CD8-positive, alpha-beta memory T cell (primary cell): ENCODE data around the gene ARHGAP8. TPM values are rescaled to one million over a fixed set of nuclear protein-coding genes. Genes with fewer than 3 reads are reported as not detected.
"Not testable (repeated sequence)": the region's sequence is repeated elsewhere in the genome, so short reads cannot be mapped to it uniquely, and the experiment has no call there.

Experiments
- CTCF ChIA-PET: fragments of 350-600 bp; sonication (Branson Sonifier 250); formaldehyde crosslinking; loops from one replicate; lab custom pipeline; 2021; ENCODE audit warnings: antibody characterized with exemption; lab: Charles Lee
- POLR2A ChIA-PET: fragments of 350-600 bp; sonication (Branson Sonifier 250); formaldehyde crosslinking; loops from one replicate; lab custom pipeline; 2021; ENCODE audit warnings: antibody characterized with exemption; lab: Charles Lee
- DNase-seq, 5 donors: peaks; one replicate each; pipeline versions ENCODE4 v3.0.0 to v3.0.0-alpha.2; 2020 to 2022; ENCODE audit warnings: mixed read lengths in 1 of 5
- H3K27ac ChIP-seq: one replicate; pipeline ENCODE4 v1.7.0; 2013; ENCODE audit warnings: low read depth, mild to moderate bottlenecking, low read length, moderate library complexity
- H3K27me3 ChIP-seq: 2 replicates; pipeline ENCODE4 v1.7.0; 2013; ENCODE audit warnings: low read length, mild to moderate bottlenecking; ENCODE audit not compliant: insufficient read depth, poor library complexity, severe bottlenecking
- H3K36me3 ChIP-seq: 2 replicates; pipeline ENCODE4 v1.7.0; 2013; ENCODE audit warnings: mild to moderate bottlenecking, low read length, moderate library complexity; ENCODE audit not compliant: insufficient read depth
- H3K4me1 ChIP-seq: 2 replicates; pipeline ENCODE4 v1.7.0; 2013; ENCODE audit warnings: mild to moderate bottlenecking, low read length, moderate library complexity; ENCODE audit not compliant: insufficient read depth
- H3K4me3 ChIP-seq: 2 replicates; pipeline ENCODE4 v1.7.0; 2013; ENCODE audit warnings: mild to moderate bottlenecking, low read length
- H3K9me3 ChIP-seq: 2 replicates; pipeline ENCODE4 v1.7.0; 2013; ENCODE audit warnings: mild to moderate bottlenecking, low read length
- H3K27ac Mint-ChIP-seq, 8 donors: one replicate each; pipeline ENCODE4 v1.8.0; 2020 to 2021; ENCODE audit warnings: mixed read lengths in 8 of 8, mild to moderate bottlenecking in 6 of 8, inconsistent platforms in 3 of 8, moderate library complexity in 3 of 8
- H3K27me3 Mint-ChIP-seq, 2 donors: one replicate each; pipeline ENCODE4 v1.8.0; 2020 to 2021; ENCODE audit warnings: mixed read lengths in 2 of 2, mild to moderate bottlenecking in 1 of 2, moderate library complexity in 1 of 2
- H3K36me3 Mint-ChIP-seq, 3 donors: one replicate each; pipeline ENCODE4 v1.8.0; 2020 to 2021; ENCODE audit warnings: mixed read lengths in 3 of 3, inconsistent platforms in 1 of 3, mild to moderate bottlenecking in 1 of 3
- H3K4me1 Mint-ChIP-seq, 3 donors: one replicate each; pipeline ENCODE4 v1.8.0; 2020 to 2021; ENCODE audit warnings: mixed read lengths in 3 of 3, inconsistent platforms in 1 of 3, mild to moderate bottlenecking in 1 of 3
- H3K4me3 Mint-ChIP-seq, 7 donors: one replicate each; pipeline ENCODE4 v1.8.0; 2020 to 2021; ENCODE audit warnings: mixed read lengths in 7 of 7, mild to moderate bottlenecking in 6 of 7, moderate library complexity in 4 of 7, inconsistent platforms in 2 of 7
- H3K9me3 Mint-ChIP-seq, 5 donors: one replicate each; pipeline ENCODE4 v1.8.0; 2020 to 2022; ENCODE audit warnings: mixed read lengths in 5 of 5, mild to moderate bottlenecking in 3 of 5, moderate library complexity in 2 of 5, inconsistent platforms in 1 of 5
- polyA plus RNA-seq: library from polyadenylated mRNA; unstranded; fragments of 300-500 nt; fragmentation: Illumina TruSeq; gene quantifications from one replicate; pipeline ENCODE4 v1.2.3, GENCODE V29; 2021
- total RNA-seq, 2 experiments: library from RNA; stranded (reverse); gene quantifications; one replicate each; pipeline ENCODE4 v1.2.3, GENCODE V29; 2021

ARHGAP8 gene
- total and polyA plus RNA-seq, 3 experiments from 2014 or later, result 0.42 to 0.49 TPM; not detected in 1

DNA sequence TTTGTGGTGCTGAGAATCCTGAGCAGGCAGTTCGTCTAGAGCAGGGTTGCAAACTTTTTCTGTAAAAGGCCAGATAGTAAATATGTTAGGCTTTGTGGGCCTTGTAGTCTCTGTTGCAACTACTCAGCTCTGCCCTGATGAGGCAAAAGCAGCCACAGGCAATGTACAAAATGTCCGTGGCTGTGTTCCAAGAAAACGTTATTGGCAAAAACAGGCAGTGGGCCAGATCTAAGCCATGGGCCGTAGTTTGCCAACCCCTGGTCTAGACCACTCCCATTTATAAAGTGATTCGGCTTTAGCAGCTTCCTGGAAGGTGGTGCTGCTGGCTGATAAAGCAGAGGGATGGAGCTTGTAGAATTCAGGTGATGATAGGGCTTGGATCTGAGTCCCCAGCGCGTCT is 106.4 kb downstream of the ARHGAP8 start:
- H3K36me3 ChIP-seq, CTCF ChIA-PET, H3K4me1 ChIP-seq, POLR2A ChIA-PET, DNase-seq, H3K36me3 Mint-ChIP-seq, H3K4me3 ChIP-seq, H3K27ac ChIP-seq, H3K9me3 ChIP-seq, H3K27me3 ChIP-seq, H3K27me3 Mint-ChIP-seq, H3K4me1 Mint-ChIP-seq, H3K9me3 Mint-ChIP-seq, H3K4me3 Mint-ChIP-seq: not testable (repeated sequence)
- peak overlapping the region in 1 of 8 donors; percentile 70 for H3K27ac Mint-ChIP-seq

DNA sequence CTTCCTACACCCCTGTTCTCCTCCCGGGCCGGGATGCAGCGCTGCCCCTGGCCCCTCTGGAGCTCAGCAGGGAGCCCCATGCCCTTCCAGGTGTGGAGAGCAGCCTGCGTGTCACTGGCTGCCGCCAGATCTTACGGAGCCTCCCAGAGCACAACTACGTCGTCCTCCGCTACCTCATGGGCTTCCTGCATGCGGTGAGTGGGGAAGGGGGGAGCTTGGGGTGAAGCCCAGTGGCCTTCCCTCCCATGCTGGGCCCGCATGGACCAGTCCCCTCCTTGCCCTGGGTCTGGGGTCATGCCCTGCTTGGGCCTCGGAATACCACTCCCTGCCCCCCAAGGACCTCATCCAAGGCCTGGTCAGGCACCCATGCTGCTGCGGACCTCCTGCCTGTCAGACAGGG is 107.3 kb downstream of the ARHGAP8 start:
- no peaks in the 10 kb centered on the region for H3K4me1 ChIP-seq
- Mint-ChIP-seq H3K9me3 (peaks cover 0 to 2% (median 0%) of the 10 kb centered on the region in 5 donors), H3K4me1 (no peaks in the 10 kb centered on the region), H3K27ac (no peak overlapping the region), H3K36me3 (no peaks in the 10 kb centered on the region), H3K27me3 (peaks cover 3 to 6% of the 10 kb centered on the region in 2 donors), H3K4me3 (no peak overlapping the region)
- no peak for DNase-seq
- POLR2A ChIA-PET, result no interaction called here
- no peaks in the 10 kb centered on the region for H3K36me3 ChIP-seq
- H3K4me3 ChIP-seq, result no peak overlapping the region
- no peaks in the 10 kb centered on the region for H3K9me3 ChIP-seq
- H3K27ac ChIP-seq, result no peak overlapping the region
- no peaks in the 10 kb centered on the region for H3K27me3 ChIP-seq
- CTCF ChIA-PET, result no interaction called here

DNA sequence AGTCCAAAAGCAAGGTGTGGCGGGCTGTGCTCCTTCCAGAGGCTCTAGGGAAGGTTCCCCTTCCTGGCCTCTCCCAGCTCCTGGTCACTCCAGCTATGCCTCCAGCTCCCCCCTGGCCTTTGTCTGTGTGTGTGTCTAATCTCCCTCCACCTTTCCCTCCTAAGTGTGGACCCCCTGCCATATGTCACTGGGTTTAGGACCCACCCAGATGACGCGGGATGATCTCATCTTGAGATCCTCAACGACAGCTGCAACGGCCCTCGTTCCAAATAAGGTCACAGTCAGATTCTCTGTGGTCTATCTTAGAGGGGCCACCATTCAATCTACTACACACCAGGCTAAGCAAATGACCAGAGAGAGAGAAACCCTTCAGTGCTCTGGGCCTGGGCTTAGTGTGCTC is 107.9 kb downstream of the ARHGAP8 start:
- Histone ChIP-seq H3K27ac (no peak overlapping the region), H3K36me3 (no peaks in the 10 kb centered on the region), H3K4me3 (no peak overlapping the region), H3K4me1 (no peaks in the 10 kb centered on the region), H3K27me3 (no peaks in the 10 kb centered on the region), H3K9me3 (no peaks in the 10 kb centered on the region)
- Mint-ChIP-seq H3K4me3 (no peak overlapping the region), H3K4me1 (no peaks in the 10 kb centered on the region), H3K36me3 (no peaks in the 10 kb centered on the region), H3K9me3 (peaks cover 0 to 2% (median 0%) of the 10 kb centered on the region in 5 donors), H3K27me3 (peaks cover 3 to 10% of the 10 kb centered on the region in 2 donors), H3K27ac (no peak overlapping the region)
- no peak for DNase-seq
- CTCF ChIA-PET, result no interaction called here
- POLR2A ChIA-PET, result no interaction called here

DNA sequence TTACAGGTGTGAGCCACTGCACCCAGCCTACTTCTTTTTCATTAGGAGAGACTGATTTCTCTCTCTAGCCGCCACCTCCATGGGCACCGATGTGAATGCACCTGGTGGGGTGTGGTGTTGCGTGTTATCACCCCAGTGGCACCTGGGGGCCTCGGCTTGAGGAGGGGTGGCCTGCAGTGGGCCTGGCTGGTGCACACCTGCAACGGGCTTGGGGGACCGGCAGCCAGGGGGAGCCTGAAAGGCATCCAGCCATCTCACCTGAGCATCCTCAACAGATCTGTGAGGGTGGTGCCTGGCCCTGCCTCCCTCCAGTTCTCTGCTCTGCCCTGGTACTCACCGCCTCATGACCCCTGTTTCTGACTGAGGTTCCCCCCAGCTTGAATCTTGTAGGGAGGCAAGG is 108.9 kb downstream of the ARHGAP8 start:
- H3K4me1 ChIP-seq, result no peaks in the 10 kb centered on the region
- DNase-seq, result peak in 1 of 5 donors; percentile 8
- H3K36me3 Mint-ChIP-seq, result no peaks in the 10 kb centered on the region
- H3K4me3 Mint-ChIP-seq, result no peak overlapping the region
- H3K27ac Mint-ChIP-seq, result no peak overlapping the region
- POLR2A ChIA-PET, result no interaction called here
- H3K27ac ChIP-seq, result no peak overlapping the region
- H3K27me3 Mint-ChIP-seq, result peaks cover 3 to 12% of the 10 kb centered on the region in 2 donors
- H3K4me3 ChIP-seq, result no peak overlapping the region
- no peaks in the 10 kb centered on the region for H3K36me3 ChIP-seq
- peaks cover 0 to 2% (median 0%) of the 10 kb centered on the region in 5 donors for H3K9me3 Mint-ChIP-seq
- no peaks in the 10 kb centered on the region for H3K9me3 ChIP-seq
- no peaks in the 10 kb centered on the region for H3K27me3 ChIP-seq
- no peaks in the 10 kb centered on the region for H3K4me1 Mint-ChIP-seq
- CTCF ChIA-PET, result interaction anchor here (1.7 kb wide), 1 partner anchor 13 kb away, joined by 5 read pairs; no protein-coding TSS in a partner anchor

DNA sequence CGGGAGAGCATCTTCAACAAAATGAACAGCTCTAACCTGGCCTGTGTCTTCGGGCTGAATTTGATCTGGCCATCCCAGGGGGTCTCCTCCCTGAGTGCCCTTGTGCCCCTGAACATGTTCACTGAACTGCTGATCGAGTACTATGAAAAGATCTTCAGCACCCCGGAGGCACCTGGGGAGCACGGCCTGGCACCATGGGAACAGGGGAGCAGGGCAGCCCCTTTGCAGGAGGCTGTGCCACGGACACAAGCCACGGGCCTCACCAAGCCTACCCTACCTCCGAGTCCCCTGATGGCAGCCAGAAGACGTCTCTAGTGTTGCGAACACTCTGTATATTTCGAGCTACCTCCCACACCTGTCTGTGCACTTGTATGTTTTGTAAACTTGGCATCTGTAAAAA is 109.9 kb downstream of the ARHGAP8 start:
- CTCF ChIA-PET, result interaction anchor here (1.0 to 1.7 kb wide), 2 partner anchors 10 to 12 kb away, joined by 3 to 5 read pairs; no protein-coding TSS in a partner anchor
- no peaks in the 10 kb centered on the region for H3K4me1 ChIP-seq
- Mint-ChIP-seq H3K4me1 (no peaks in the 10 kb centered on the region), H3K27ac (no peak overlapping the region), H3K9me3 (peaks cover 0 to 2% (median 0%) of the 10 kb centered on the region in 5 donors), H3K4me3 (no peak overlapping the region), H3K27me3 (peaks cover 5 to 14% of the 10 kb centered on the region in 2 donors), H3K36me3 (no peaks in the 10 kb centered on the region)
- H3K9me3 ChIP-seq, result no peaks in the 10 kb centered on the region
- H3K27me3 ChIP-seq, result no peaks in the 10 kb centered on the region
- DNase-seq, result no peak
- H3K27ac ChIP-seq, result no peak overlapping the region
- H3K4me3 ChIP-seq, result no peak overlapping the region
- POLR2A ChIA-PET, result no interaction called here
- H3K36me3 ChIP-seq, result no peaks in the 10 kb centered on the region

DNA sequence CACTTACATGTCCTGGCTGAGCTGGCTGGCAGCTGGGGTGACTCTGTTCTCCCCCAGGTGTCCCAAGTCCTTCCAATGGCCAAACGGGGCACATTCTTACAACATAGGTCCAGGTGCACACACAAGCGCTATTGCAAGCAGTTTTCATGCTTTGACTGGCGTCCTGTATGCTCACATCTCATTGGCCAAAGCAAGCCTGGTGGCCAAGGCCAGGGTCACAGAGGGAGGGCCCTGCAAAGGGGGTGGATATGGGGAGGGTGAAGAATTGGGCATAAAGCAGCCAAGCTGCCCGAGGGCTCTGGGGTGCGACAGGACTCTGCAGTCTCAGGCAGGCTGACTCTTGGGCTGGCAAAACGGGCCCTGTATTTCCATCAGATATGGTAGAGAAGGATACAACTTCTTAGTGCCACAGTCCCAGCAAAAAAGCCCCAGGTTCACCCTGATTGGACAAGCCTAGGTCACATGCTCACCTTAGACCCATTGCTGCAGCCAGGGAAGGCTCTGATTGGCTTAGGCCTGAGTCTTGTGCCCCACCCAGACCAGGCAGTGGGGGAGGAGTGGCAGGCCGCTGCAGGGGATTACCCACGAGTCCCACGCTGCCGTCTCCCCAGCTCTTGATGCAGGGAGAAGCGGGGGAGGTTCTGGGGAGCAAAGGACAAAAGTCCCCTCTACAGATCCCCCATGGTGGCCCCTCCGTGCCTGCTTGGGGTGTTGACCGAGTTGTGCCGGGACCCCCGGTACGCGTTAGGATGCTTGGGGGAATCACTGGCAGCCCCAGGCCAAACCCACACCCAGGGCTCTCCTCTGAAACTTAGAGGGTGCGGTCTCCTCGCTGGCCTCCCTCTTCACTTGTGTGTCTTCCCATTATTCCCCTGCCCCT is 110.8 kb downstream of the ARHGAP8 start:
- no peak overlapping the region for H3K4me3 Mint-ChIP-seq
- DNase-seq, result no peak

DNA sequence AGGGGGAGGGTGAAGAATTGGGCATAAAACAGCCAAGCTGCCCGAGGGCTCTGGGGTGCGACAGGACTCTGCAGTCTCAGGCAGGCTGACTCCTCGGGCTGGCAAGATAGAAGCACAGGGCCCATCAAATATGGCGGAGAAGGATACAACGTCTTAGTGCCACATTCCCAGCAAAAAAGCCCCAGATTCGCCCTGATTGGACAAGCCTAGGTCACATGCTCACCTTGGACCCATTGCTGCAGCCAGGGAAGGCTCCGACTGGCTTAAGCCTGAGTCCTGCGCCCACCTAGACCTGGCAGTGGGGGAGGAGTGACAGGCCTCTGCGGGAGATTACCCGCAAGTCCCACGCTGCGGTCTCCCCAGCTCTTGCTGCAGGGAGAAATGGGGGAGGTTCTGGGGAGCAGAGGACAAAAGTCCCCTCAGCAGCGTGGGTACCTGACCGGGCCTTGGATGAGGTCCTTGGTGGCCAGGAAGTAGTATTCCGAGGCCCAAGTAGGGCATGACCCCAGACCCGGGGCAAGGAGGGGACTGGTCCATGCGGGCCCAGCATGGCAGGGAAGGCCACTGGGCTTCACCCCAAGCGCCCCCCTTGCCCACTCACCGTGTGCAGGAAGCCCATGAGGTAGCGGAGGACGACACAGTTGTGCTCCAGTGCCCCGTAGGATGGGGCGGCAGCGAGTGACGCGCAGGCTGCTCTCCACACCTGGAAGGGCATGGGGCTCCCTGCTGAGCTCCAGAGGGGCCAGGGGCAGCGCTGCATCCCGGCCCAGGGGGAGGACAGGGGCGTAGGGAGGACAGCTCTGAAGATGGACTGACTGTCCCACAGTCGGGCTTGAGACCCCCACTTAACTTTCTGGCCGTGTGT is 113.0 kb downstream of the ARHGAP8 start:
- Histone ChIP-seq H3K4me1 (no peaks in the 10 kb centered on the region), H3K4me3 (no peak overlapping the region), H3K27ac (no peak overlapping the region), H3K9me3 (no peaks in the 10 kb centered on the region), H3K27me3 (no peaks in the 10 kb centered on the region), H3K36me3 (no peaks in the 10 kb centered on the region)
- peaks cover 13 to 23% of the 10 kb centered on the region in 2 donors for H3K27me3 Mint-ChIP-seq
- CTCF ChIA-PET, result no interaction called here
- DNase-seq, result no peak
- POLR2A ChIA-PET, result no interaction called here
- H3K4me3 Mint-ChIP-seq, result no peak overlapping the region
- no peaks in the 10 kb centered on the region for H3K36me3 Mint-ChIP-seq
- H3K9me3 Mint-ChIP-seq, result peaks cover 0 to 2% (median 1%) of the 10 kb centered on the region in 5 donors
- no peaks in the 10 kb centered on the region for H3K4me1 Mint-ChIP-seq
- no peak overlapping the region for H3K27ac Mint-ChIP-seq

More for the DNA sequence above, 110.8 kb downstream of the ARHGAP8 start:
- Histone ChIP-seq H3K27ac (no peak overlapping the region), H3K4me1 (no peaks in the 10 kb centered on the region), H3K4me3 (no peak overlapping the region), H3K27me3 (no peaks in the 10 kb centered on the region), H3K36me3 (no peaks in the 10 kb centered on the region), H3K9me3 (no peaks in the 10 kb centered on the region)
- CTCF ChIA-PET, result interaction anchor here (1.7 kb wide), 1 partner anchor 11 kb away, joined by 5 read pairs; no protein-coding TSS in a partner anchor
- Mint-ChIP-seq H3K4me1 (no peaks in the 10 kb centered on the region), H3K36me3 (no peaks in the 10 kb centered on the region), H3K27ac (no peak overlapping the region), H3K9me3 (peaks cover 0 to 2% (median 0%) of the 10 kb centered on the region in 5 donors), H3K27me3 (peaks cover 9 to 14% of the 10 kb centered on the region in 2 donors)
- POLR2A ChIA-PET, result no interaction called here

DNA sequence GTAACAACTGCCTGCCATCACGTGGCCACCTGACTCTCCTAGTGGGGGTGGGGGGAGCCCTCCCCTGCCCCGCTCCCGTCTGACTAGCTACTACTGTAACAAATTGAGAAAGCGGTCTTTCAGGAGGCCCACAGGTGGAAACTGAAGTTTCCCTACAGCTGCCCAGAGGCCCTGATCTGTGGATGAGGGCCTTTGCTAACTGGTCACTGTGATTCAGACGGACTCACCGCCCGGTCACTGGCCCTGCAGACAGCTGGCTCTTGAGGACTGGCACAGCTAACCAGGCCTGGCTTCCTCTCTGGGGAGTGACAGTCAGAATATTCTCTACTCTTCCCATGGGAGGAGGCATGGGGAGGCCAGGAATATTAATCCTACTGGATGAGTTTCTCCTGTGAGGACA is 116.8 kb downstream of the ARHGAP8 start:
- no peak overlapping the region for H3K4me3 ChIP-seq
- H3K27ac ChIP-seq, result no peak overlapping the region
- H3K36me3 Mint-ChIP-seq, result no peaks in the 10 kb centered on the region
- DNase-seq, result peak in 1 of 5 donors; percentile 26
- peaks cover 3 to 9% (median 6%) of the 10 kb centered on the region in 5 donors for H3K9me3 Mint-ChIP-seq
- ChIA-PET CTCF (no interaction called here), POLR2A (no interaction called here)
- no peaks in the 10 kb centered on the region for H3K27me3 ChIP-seq
- no peaks in the 10 kb centered on the region for H3K36me3 ChIP-seq
- no peaks in the 10 kb centered on the region for H3K4me1 Mint-ChIP-seq
- H3K27ac Mint-ChIP-seq, result no peak overlapping the region
- H3K27me3 Mint-ChIP-seq, result peaks cover 22 to 31% of the 10 kb centered on the region in 2 donors
- H3K4me3 Mint-ChIP-seq, result no peak overlapping the region
- no peaks in the 10 kb centered on the region for H3K4me1 ChIP-seq
- H3K9me3 ChIP-seq, result no peaks in the 10 kb centered on the region
